GM12872 (cell line): ENCODE results near the gene CNPY1.

ENCODE experiments used
- TF ChIP-seq, protein P1 (sequence below): IDR thresholded peaks from 3 replicates; pipeline ENCODE4 v1.5.1; 2011; ENCODE audit warnings: low read depth, mild to moderate bottlenecking, low read length, moderate library complexity; ENCODE audit not compliant: insufficient read depth

The CNPY1 gene

DNA sequence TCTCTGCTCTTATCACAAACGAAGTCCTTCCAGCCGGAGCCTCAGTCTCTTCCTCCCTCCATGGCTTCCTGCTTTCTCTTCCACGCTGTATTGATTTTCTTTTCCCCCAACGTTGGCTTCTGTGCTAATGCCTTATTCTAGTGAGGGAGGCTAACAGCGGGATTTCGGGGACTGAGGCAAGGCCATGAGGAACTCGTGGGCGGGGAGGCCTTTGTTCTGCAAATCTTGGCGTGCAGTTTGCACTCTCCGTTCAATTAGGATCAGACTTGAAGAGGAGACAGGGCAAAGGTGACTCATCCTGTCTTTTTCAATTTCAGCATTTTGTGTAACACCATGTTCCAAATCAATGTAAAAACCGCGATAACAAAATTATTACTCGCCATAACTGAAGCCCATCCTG is 63.1 kb downstream of the CNPY1 start:
- TF ChIP-seq, protein P1, sequence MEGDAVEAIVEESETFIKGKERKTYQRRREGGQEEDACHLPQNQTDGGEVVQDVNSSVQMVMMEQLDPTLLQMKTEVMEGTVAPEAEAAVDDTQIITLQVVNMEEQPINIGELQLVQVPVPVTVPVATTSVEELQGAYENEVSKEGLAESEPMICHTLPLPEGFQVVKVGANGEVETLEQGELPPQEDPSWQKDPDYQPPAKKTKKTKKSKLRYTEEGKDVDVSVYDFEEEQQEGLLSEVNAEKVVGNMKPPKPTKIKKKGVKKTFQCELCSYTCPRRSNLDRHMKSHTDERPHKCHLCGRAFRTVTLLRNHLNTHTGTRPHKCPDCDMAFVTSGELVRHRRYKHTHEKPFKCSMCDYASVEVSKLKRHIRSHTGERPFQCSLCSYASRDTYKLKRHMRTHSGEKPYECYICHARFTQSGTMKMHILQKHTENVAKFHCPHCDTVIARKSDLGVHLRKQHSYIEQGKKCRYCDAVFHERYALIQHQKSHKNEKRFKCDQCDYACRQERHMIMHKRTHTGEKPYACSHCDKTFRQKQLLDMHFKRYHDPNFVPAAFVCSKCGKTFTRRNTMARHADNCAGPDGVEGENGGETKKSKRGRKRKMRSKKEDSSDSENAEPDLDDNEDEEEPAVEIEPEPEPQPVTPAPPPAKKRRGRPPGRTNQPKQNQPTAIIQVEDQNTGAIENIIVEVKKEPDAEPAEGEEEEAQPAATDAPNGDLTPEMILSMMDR: no peak

GRCh38 chr7:155482511-155483183 is 63.7 kb downstream of the CNPY1 start:
- TF ChIP-seq, protein P1: no peak

- TF ChIP-seq, protein P1: no peak
Measured at GRCh38 chr7:155481764-155482163, 64.6 kb downstream of the CNPY1 start.

DNA sequence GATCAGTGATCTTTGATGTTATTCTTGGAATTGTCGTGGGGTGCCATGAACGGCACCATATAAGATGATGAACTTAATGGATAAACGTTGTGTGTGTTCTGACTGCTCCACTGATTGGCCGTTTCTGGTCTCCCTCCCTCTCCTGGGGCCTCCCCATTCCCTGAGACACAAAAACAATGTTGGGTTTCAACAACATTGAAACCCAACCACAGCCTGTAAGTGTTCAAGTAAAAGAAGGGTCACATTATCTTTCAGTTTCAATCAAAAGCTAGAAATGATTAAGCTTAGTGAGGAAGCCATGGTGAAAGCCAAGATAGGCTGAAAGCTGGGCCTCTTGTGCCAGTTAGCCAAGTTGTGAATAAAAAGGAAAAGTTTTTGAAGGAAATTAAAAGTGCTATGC is 68.9 kb downstream of the CNPY1 start:
- TF ChIP-seq, protein P1: no peak

- TF ChIP-seq, protein P1: no peak
Measured at GRCh38 chr7:155471718-155472117, 74.6 kb downstream of the CNPY1 start.

DNA sequence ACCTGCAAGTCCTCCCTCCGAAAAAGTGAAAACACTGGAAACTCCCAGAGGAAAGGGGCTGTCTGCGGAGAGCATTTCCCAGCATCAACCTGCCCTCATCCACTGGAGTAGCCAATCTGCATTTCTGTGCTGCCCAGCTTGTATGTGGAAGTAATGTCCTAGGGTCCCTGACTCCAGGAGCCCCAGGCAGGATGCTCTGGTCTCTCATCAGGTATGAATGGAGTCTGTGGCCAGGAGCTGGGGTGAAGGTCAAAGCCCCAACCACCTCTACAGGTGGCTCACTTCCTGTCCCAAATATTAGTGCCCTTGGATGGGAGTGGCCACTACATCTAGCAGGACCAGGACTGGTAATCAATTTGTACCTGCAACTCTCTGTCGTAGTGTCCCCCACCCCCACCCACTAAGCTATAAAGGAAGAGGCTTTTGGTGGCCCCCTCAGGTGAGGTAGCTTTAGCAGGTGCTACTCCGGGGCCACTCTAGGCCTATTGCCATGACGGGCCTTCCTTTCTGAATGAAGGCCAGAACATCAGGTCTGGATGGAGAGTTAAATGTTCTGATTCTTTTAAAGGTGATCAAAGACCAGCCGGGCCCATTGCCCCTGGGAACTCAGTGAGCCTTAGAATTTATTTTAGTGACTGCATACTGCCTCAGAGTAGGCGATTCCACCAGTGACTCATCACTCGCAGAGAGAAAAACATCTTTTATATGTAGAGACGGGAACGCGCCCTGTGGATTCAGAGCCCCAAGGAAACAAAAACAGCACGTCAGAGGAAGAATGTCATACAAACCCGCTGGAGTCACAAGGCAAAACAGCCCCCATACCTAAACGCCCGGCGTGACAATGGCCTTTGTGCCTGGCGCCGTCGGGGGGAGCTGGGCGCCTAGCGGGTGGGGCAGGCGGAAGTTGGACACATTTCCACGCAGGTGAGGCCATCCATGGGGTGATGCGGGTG is 75.4 kb downstream of the CNPY1 start:
- TF ChIP-seq, protein P1: no peak

DNA sequence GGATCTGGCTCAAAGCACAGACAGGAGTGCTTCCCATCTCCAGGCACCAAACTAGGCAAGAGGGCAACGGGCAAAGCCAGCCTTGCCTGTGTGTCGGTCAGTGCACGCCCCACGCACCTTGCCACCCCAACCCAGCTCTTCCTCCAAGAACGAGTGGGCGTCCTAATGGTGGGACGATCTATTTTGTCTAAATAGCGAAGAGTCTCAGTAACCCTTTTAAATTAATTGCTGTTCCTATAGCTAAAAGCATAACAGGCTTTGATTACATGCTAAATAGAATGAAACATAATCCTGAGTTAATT is 76.2 kb downstream of the CNPY1 start:
- TF ChIP-seq, protein P1: no peak
